Cardiac fibroblast (primary cell): Measurements from ENCODE around the gene FAHD1.

Experiments
- DNase-seq, 2 donors: peaks; one replicate each; pipeline versions ENCODE4 v3.0.0 to v3.0.0-alpha.2; 2010; ENCODE audit warnings: low read depth in 2 of 2
- H3K4me3 ChIP-seq, 2 donors: replicated peaks in 1 of 2; 1 replicate in 1 of 2; 2 replicates in 1 of 2; pipeline ENCODE4 v1.5.1; 2011; ENCODE audit warnings: low read depth in 2 of 2, low read length in 2 of 2, mild to moderate bottlenecking in 2 of 2, moderate library complexity in 1 of 2
- CTCF ChIP-seq: IDR thresholded peaks from one replicate; pipeline ENCODE4 v1.5.1; 2011; ENCODE audit warnings: low read depth, mild to moderate bottlenecking, low read length, inconsistent platforms

The FAHD1 gene

DNA sequence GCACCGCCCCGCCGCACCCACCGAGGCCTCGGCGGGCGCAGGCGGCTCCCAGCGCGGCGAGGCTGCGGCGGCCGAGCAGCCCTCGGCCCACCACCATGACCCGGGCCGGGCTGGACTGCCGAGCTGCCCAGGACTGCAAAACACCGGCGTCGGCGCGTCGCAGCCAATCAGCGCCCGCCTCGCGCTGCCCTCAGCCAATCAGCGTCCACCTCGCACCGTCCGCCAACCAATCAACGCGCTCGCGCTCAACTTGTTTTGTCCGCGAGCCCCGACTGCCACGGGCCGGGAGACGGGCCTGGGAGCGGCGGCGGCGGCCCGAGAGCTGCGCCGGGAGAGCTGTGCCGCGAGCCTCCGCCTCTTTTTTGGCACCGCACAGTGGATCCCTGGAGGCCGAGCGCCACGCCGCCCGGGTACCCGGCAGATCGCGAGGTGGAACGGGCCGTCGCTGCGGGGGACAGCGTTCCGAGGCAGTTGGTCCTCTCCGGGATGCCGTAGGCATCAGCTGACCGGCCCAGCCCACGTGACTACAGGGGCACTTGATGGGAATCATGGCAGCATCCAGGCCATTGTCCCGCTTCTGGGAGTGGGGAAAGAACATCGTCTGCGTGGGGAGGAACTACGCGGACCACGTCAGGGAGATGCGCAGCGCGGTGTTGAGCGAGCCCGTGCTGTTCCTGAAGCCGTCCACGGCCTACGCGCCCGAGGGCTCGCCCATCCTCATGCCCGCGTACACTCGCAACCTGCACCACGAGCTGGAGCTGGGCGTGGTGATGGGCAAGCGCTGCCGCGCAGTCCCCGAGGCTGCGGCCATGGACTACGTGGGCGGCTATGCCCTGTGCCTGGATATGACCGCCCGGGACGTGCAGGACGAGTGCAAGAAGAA lies at the start of gene FAHD1, which contains the start of gene HAGH:
Gene FAHD1, plus strand, starts transcription at position 516 of the 883 bp plus-strand sequence. Its CDS starts 33 bp downstream, at position 549.
Gene HAGH, minus strand, starts transcription at position 135 of the 883 bp plus-strand sequence. Its CDS starts 38 bp downstream, at position 97.
- peak; percentile 96 to 97 for DNase-seq
- no peak for TF ChIP-seq CTCF
- peak within 1 kb of the TSS; percentile 98 to 100 for H3K4me3 ChIP-seq

GRCh38 chr16:1777375-1778199 lies 49.4 kb upstream of the FAHD1 start:
- H3K4me3 ChIP-seq, result no peak overlapping the region
- TF ChIP-seq CTCF, result no peak
- DNase-seq, result no peak

- TF ChIP-seq CTCF, result no peak
- no peak overlapping the region for H3K4me3 ChIP-seq
- no peak for DNase-seq
Measured at GRCh38 chr16:1778200-1779179, 48.5 kb upstream of the FAHD1 start.

DNA sequence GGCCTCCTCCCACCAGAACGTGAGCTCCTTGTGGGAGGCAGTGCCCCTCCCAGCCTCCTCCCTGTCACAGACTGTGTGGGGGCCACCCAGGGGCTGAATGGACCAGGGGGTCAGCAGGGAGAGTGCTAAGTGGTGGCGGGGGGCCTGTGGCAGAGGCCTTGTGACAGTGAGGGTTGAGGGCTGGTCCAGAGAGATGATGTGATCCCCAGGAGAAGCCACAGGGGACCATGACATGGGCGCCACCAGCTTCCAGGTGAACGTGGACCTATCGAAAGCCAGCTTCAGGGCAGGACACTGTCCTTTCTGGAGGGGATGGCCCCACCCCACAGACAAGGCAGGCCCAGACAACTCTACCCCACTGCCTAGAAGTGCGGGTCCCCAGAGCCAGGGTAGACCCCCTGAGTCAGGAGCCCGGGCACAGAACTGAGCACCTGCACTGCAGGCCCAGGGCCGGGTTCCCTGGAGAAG lies 47.7 kb upstream of the FAHD1 start:
- no peak for DNase-seq
- H3K4me3 ChIP-seq, result no peak overlapping the region
- TF ChIP-seq CTCF, result no peak

DNA sequence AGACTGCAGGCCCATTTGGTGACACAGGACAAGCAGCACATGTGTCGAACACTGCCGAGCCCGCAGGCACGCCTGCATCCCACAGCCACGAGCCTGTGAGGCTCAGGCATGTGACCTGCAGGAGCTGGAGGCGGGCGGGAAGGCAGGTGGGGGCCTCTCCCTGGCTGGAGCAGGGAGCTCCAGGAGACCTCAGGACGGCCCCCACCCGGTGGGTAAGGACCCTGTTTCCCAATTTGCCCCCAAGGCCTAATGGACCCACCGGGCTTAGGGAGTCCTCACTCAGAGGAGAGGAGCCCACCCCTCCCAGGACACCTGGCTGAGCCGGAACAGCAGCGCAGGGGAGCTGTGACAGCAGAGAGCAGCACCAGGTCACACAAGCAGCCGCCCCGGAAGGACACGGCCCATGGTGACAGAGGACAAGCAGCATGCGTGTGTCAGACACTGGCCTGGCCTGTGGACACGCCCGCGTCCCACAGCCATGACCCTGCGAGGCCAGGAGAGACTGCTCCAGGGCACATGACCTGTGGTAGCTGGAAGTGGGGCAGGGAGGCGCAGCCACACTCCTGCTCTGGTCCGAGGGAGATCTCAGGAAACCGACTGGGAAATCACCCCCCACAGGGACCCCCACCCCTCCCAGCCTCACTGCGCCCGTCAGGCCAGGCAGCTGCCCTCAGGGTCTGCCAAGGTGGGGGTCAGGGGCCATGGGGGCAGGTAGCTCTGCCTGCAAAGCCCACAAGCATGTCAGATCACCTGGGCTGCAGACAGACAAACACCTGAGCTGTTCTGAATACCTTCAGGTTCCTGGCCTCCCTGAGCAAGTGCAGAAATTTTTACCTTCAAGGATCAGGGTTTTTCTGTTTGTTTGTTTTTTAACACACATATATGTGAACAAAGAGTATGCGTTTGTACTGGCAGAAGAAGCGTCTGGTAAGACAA lies 47.0 kb upstream of the FAHD1 start:
- no peak for TF ChIP-seq CTCF
- H3K4me3 ChIP-seq, result no peak overlapping the region
- DNase-seq, result no peak
